H1 (cell line): Measurements from ENCODE around the gene TSEN2. TPM values are rescaled to one million over a fixed set of nuclear protein-coding genes. Genes with fewer than 3 reads are reported as not detected.

Source experiments
- CTCF ChIA-PET: fragments of 300-600 bp; sonication (Branson Sonifier 250); formaldehyde crosslinking; loops from one replicate; lab custom pipeline; 2021; ENCODE audit not compliant: partially characterized antibody; lab: Charles Lee
- POLR2A ChIA-PET: fragments of 300-600 bp; sonication (Branson Sonifier 250); formaldehyde crosslinking; loops from one replicate; lab custom pipeline; 2021; ENCODE audit warnings: inconsistent platforms; ENCODE audit not compliant: partially characterized antibody; lab: Charles Lee
- DNase-seq, 2 experiments: peaks; one replicate each; pipeline versions ENCODE4 v3.0.0 to v3.0.0-alpha.2; 2010 to 2022; ENCODE audit warnings: low spot score in 2 of 2, low read depth in 1 of 2, mixed read lengths in 1 of 2
- FAIRE-seq: peaks from 2 replicates; lab custom pipeline; 2011; peaks lifted over from hg19 to GRCh38; lab: Jason Lieb, UNC
- H2AFZ ChIP-seq: 2 replicates; pipeline ENCODE4 v1.8.1; 2012; ENCODE audit warnings: low read length, inconsistent platforms
- H2AK5ac ChIP-seq: 2 replicates; pipeline ENCODE4 v1.6.1; 2013; ENCODE audit warnings: low read depth, low read length
- H2BK120ac ChIP-seq: replicated peaks from 2 replicates; pipeline ENCODE3; 2013; ENCODE audit warnings: low read depth, low read length, inconsistent platforms
- H2BK12ac ChIP-seq: 2 replicates; pipeline ENCODE4 v1.6.1; 2013; ENCODE audit warnings: low read depth, low read length
- H2BK15ac ChIP-seq: 2 replicates; pipeline ENCODE4 v1.6.1; 2013; ENCODE audit warnings: low read length
- H2BK20ac ChIP-seq: 2 replicates; pipeline ENCODE4 v1.6.1; 2013; ENCODE audit warnings: low read length
- H2BK5ac ChIP-seq: 2 replicates; pipeline ENCODE4 v1.6.1; 2013; ENCODE audit warnings: low read depth, low read length
- H3K14ac ChIP-seq: 2 replicates; pipeline ENCODE4 v1.6.1; 2013; ENCODE audit warnings: inconsistent platforms; ENCODE audit not compliant: insufficient read length
- H3K18ac ChIP-seq: 2 replicates; pipeline ENCODE4 v1.6.1; 2013; ENCODE audit warnings: low read length; ENCODE audit errors: extremely low read depth
- H3K23ac ChIP-seq: 2 replicates; pipeline ENCODE4 v1.6.1; 2013; ENCODE audit warnings: inconsistent platforms; ENCODE audit not compliant: insufficient read length
- H3K23me2 ChIP-seq: 2 replicates; pipeline ENCODE4 v1.6.1; 2013; ENCODE audit warnings: low read depth, low read length
- H3K27ac ChIP-seq: 2 replicates; pipeline ENCODE4 v1.6.1; 2011; ENCODE audit warnings: low read depth, low read length, inconsistent platforms
- H3K27me3 ChIP-seq, 4 experiments: replicated peaks in 1 of 4; 1 replicate in 1 of 4; 2 replicates in 3 of 4; pipeline versions ENCODE4 v1.6.1 to v1.8.1; 2011 to 2013; ENCODE audit warnings: low read length in 3 of 4, mild to moderate bottlenecking in 3 of 4, inconsistent platforms in 2 of 4, mixed read lengths in 2 of 4, moderate library complexity in 1 of 4; ENCODE audit not compliant: control insufficient read depth in 3 of 4, insufficient read depth in 3 of 4; ENCODE audit errors: extremely low read depth in 1 of 4
- H3K36me3 ChIP-seq, 4 experiments: 2 replicates each; pipeline versions ENCODE4 v1.6.1 to v1.8.1; 2011 to 2013; ENCODE audit warnings: mild to moderate bottlenecking in 4 of 4, low read length in 3 of 4, moderate library complexity in 2 of 4, control low read depth in 1 of 4, inconsistent platforms in 1 of 4; ENCODE audit not compliant: insufficient read depth in 4 of 4, control insufficient read depth in 2 of 4
- H3K4ac ChIP-seq: replicated peaks from 2 replicates; pipeline ENCODE3; 2013; ENCODE audit warnings: low read length, low read depth, mixed read lengths, inconsistent platforms; ENCODE audit not compliant: insufficient read length
- H3K4me1 ChIP-seq, 4 experiments: replicated peaks in 1 of 4; 1 replicate in 1 of 4; 2 replicates in 3 of 4; pipeline versions ENCODE4 v1.6.1 to v1.8.1; 2011 to 2013; ENCODE audit warnings: low read length in 3 of 4, inconsistent platforms in 2 of 4, mixed read lengths in 1 of 4; ENCODE audit not compliant: insufficient read depth in 4 of 4, control insufficient read depth in 3 of 4
- H3K4me2 ChIP-seq, 2 experiments: 2 replicates each; pipeline versions ENCODE4 v1.6.1 to v1.8.1; 2011 to 2013; ENCODE audit warnings: low read depth in 2 of 2, low read length in 2 of 2, control low read depth in 1 of 2, inconsistent platforms in 1 of 2, mild to moderate bottlenecking in 1 of 2; ENCODE audit not compliant: insufficient read depth in 1 of 2
- H3K4me3 ChIP-seq, 4 experiments: fragments of 200-600, 300-600 bp in 1 of 4; sonication (generic), shearing (Covaris generic), sonication (Bioruptor Twin) in 1 of 4; 2 replicates each; pipeline versions ENCODE4 v1.5.1 to v1.8.1; 2011 to 2016; ENCODE audit warnings: low read length in 4 of 4, low read depth in 3 of 4, control low read depth in 2 of 4, inconsistent platforms in 2 of 4, mild to moderate bottlenecking in 2 of 4, mixed read lengths in 1 of 4, moderate library complexity in 1 of 4; ENCODE audit not compliant: insufficient read depth in 2 of 4; ENCODE audit errors: extremely low read depth in 1 of 4
- H3K56ac ChIP-seq: replicated peaks from 2 replicates; pipeline ENCODE3; 2013; ENCODE audit warnings: low read depth, mild to moderate bottlenecking, mixed read lengths, low read length, inconsistent platforms; ENCODE audit not compliant: insufficient read length
- H3K79me1 ChIP-seq: 2 replicates; pipeline ENCODE4 v1.6.1; 2013; ENCODE audit warnings: low read depth, low read length, control low read depth
- H3K79me2 ChIP-seq, 2 experiments: 2 replicates each; pipeline versions ENCODE4 v1.6.1 to v1.8.1; 2012 to 2013; ENCODE audit warnings: low read length in 2 of 2, mild to moderate bottlenecking in 2 of 2, inconsistent platforms in 1 of 2; ENCODE audit not compliant: insufficient read depth in 2 of 2, control insufficient read depth in 1 of 2
- H3K9ac ChIP-seq, 4 experiments: replicated peaks in 1 of 4; 1 replicate in 1 of 4; 2 replicates in 3 of 4; pipeline versions ENCODE4 v1.6.1 to v1.8.1; 2011 to 2013; ENCODE audit warnings: low read depth in 3 of 4, low read length in 3 of 4, control low read depth in 2 of 4, mild to moderate bottlenecking in 2 of 4, moderate library complexity in 2 of 4, inconsistent platforms in 1 of 4; ENCODE audit errors: extremely low read depth in 1 of 4
- H3K9me3 ChIP-seq, 2 experiments: 2 replicates each; pipeline versions ENCODE4 v1.6.1 to v1.8.1; 2012 to 2013; ENCODE audit warnings: mild to moderate bottlenecking in 2 of 2, moderate library complexity in 2 of 2, control low read depth in 1 of 2, inconsistent platforms in 1 of 2, low read depth in 1 of 2, low read length in 1 of 2, mixed read lengths in 1 of 2; ENCODE audit not compliant: insufficient read depth in 2 of 2
- H4K20me1 ChIP-seq, 2 experiments: replicated peaks in 1 of 2; 2 replicates each; pipeline versions ENCODE3 to v1.8.1; 2011 to 2013; ENCODE audit warnings: inconsistent platforms in 2 of 2, low read length in 2 of 2, mild to moderate bottlenecking in 1 of 2; ENCODE audit not compliant: insufficient read depth in 2 of 2, control insufficient read depth in 1 of 2
- H4K5ac ChIP-seq: 2 replicates; pipeline ENCODE4 v1.6.1; 2013; ENCODE audit warnings: low read length, low read depth, mixed read lengths, inconsistent platforms; ENCODE audit not compliant: insufficient read length
- H4K8ac ChIP-seq: 2 replicates; pipeline ENCODE4 v1.8.0; 2013; ENCODE audit warnings: mild to moderate bottlenecking, moderate library complexity, low read length, inconsistent platforms; ENCODE audit not compliant: insufficient read depth; ENCODE audit errors: extremely low read depth
- H4K91ac ChIP-seq: replicated peaks from 2 replicates; pipeline ENCODE3; 2013; ENCODE audit warnings: low read length, mixed read lengths, inconsistent platforms; ENCODE audit not compliant: insufficient read length
- EZH2 ChIP-seq: fragments of 200-600 bp; sonication (generic); IDR thresholded peaks from 2 replicates; pipeline ENCODE4 v1.7.1; 2012; ENCODE audit warnings: low read depth, mild to moderate bottlenecking, moderate library complexity, low read length, inconsistent platforms; ENCODE audit not compliant: severe bottlenecking
- TEAD4 ChIP-seq: IDR thresholded peaks from 2 replicates; pipeline ENCODE4 v1.6.1; 2012; ENCODE audit warnings: low read depth, low read length, inconsistent platforms, mixed read lengths
- WGBS, 2 experiments: shearing (Covaris generic) in 1 of 2; methylation state at CpG; one replicate each; pipeline versions ENCODE4 v1.1.6 to v1.1.7; 2013 to 2015; ENCODE audit warnings: low lambda C conversion rate in 2 of 2, mixed read lengths in 2 of 2, inconsistent platforms in 1 of 2, low coverage in 1 of 2, missing lambda C conversion rate in 1 of 2; ENCODE audit not compliant: insufficient replicate concordance in 2 of 2, insufficient coverage in 1 of 2, insufficient read length in 1 of 2; ENCODE audit errors: extremely low coverage in 1 of 2, missing lambda C conversion rate in 1 of 2; 5-methylcytosine and 5-hydroxymethylcytosine counted together
- polyA plus RNA-seq, 7 experiments: library from polyadenylated mRNA; depleted of rRNA in 3 of 7; stranded (reverse) in 5 of 7; unstranded in 2 of 7; fragments of >200 nt in 5 of 7; fragments of 200-250 nt in 2 of 7; gene quantifications; 1 replicate in 5 of 7; 2 replicates in 1 of 7; 4 replicates in 1 of 7; pipeline versions ENCODE4 v1.2.1 to v1.2.3, GENCODE V29; 2011 to 2013; ENCODE audit warnings: missing spikeins in 2 of 7, mixed read lengths in 2 of 7
- total RNA-seq: library from RNA; stranded (reverse); fragmentation: NEBNext Ultra II Directional; extraction: Animal tissue kit (Norgen Biotek cat#: 25700); gene quantifications from 2 replicates; pipeline ENCODE4 v1.2.1, GENCODE V29; 2021

TSEN2 gene
- total and polyA plus RNA-seq, 2 of the 8 experiments (the other 6 are each of a cell fraction or from before 2014, with no cell fraction given) = 16.1 to 22.4 TPM

- Histone ChIP-seq H2BK15ac (no peak overlapping the region), H4K20me1 (peaks cover 4% of the 10 kb centered on the region in 2 experiments), H3K23ac (no peak overlapping the region), H3K27ac (no peak overlapping the region), H3K27me3 (no peaks in the 10 kb centered on the region), H2BK20ac (no peak overlapping the region), H2AK5ac (no peak overlapping the region), H3K4me3 (no peak overlapping the region), H2BK5ac (no peak overlapping the region), H3K23me2 (no peaks in the 10 kb centered on the region; the same call in 1 of the 2 replicates), H3K79me2 (no peaks in the 10 kb centered on the region), H3K4ac (no peak overlapping the region), H4K8ac (no peak overlapping the region), H3K18ac (no peak overlapping the region), H2BK12ac (no peak overlapping the region), H4K91ac (no peak overlapping the region), H3K79me1 (no peaks in the 10 kb centered on the region), H4K5ac (no peak overlapping the region), H3K9ac (no peak overlapping the region), H3K4me1 (no peaks in the 10 kb centered on the region), H3K14ac (no peak overlapping the region), H3K4me2 (no peak overlapping the region), H2AFZ (no peak overlapping the region), H3K9me3 (no peaks in the 10 kb centered on the region), H3K56ac (no peak overlapping the region), H3K36me3 (peaks cover 12 to 73% (median 38%) of the 10 kb centered on the region in 4 experiments; a peak in 7 of 8 replicates), H2BK120ac (no peak overlapping the region)
- WGBS, 2 experiments = 85% methylated on average over 5 of the region's 5 CpGs; no CpG with 5 or more reads in 1 of the 2 experiments
- FAIRE-seq = no peak
- POLR2A ChIA-PET = no interaction called here
- no peak for DNase-seq
- TF ChIP-seq EZH2 = no peak
- no peak for TF ChIP-seq TEAD4
- CTCF ChIA-PET = interaction anchor here (1.4 kb wide), 1 partner anchor 18 kb away, joined by 3 read pairs; no protein-coding TSS in a partner anchor
These were observed 93.1 kb downstream of the TSEN2 start for GRCh38 chr3:12577379-12577778.
